HepG2 (cell line): Measurements from ENCODE around the gene TEDC1. TPM values are rescaled to one million over a fixed set of nuclear protein-coding genes. Genes with fewer than 3 reads are reported as not detected.

Source experiments
- EHMT2 ChIP-seq: fragments of 200-600 bp; sonication (generic); IDR thresholded peaks from 2 replicates; pipeline ENCODE4 v1.7.0; 2017; ENCODE audit warnings: antibody characterized with exemption, low read depth, low read length, borderline replicate concordance
- HNF4G ChIP-seq, 2 experiments: sonication (generic) in 1 of 2; formaldehyde crosslinking in 1 of 2; IDR thresholded peaks; 2 replicates each; pipeline versions ENCODE4 v1.4.0 to v1.6.1; 2011 to 2020; ENCODE audit warnings: borderline replicate concordance in 2 of 2, low read depth in 2 of 2, mild to moderate bottlenecking in 2 of 2, low read length in 1 of 2, missing genetic modification reagents in 1 of 2, moderate library complexity in 1 of 2
- HOXA5 ChIP-seq: sonication (generic); formaldehyde crosslinking; IDR thresholded peaks from 2 replicates; pipeline ENCODE4 v1.4.0; 2020; ENCODE audit warnings: missing genetic modification reagents
- HOXA7 ChIP-seq: sonication (generic); formaldehyde crosslinking; IDR thresholded peaks from 2 replicates; pipeline ENCODE4 v1.8.1; 2022; ENCODE audit warnings: mild to moderate bottlenecking, missing genetic modification reagents, moderate library complexity
- ZFP36L1 ChIP-seq: sonication (generic); formaldehyde crosslinking; IDR thresholded peaks from 2 replicates; pipeline ENCODE4 v1.8.0; 2022; ENCODE audit warnings: mild to moderate bottlenecking, missing genetic modification reagents, moderate library complexity
- ZMAT3 ChIP-seq: sonication (generic); formaldehyde crosslinking; conservative IDR thresholded peaks from 2 replicates; pipeline ENCODE4 v1.7.0; 2021; ENCODE audit warnings: missing genetic modification reagents
- ZMYM3 ChIP-seq: sonication (generic); formaldehyde crosslinking; IDR thresholded peaks from 2 replicates; pipeline ENCODE4 v1.5.1; 2020; ENCODE audit warnings: mild to moderate bottlenecking, missing genetic modification reagents
- ZNF644 ChIP-seq: IDR thresholded peaks from 2 replicates; pipeline ENCODE4 v1.6.1; 2016; ENCODE audit warnings: low read depth
- polyA plus RNA-seq, 8 experiments: library from polyadenylated mRNA; depleted of rRNA in 3 of 8; stranded (reverse) in 7 of 8; unstranded in 1 of 8; fragments of >200 nt; fragmentation: Illumina TruSeq in 4 of 8; extraction: Trizol in 4 of 8; gene quantifications; 2 replicates each; pipeline versions ENCODE4 v1.2.1 to v1.2.3, GENCODE V29; 2011 to 2016; ENCODE audit warnings: low read depth in 4 of 8, missing spikeins in 1 of 8, mixed read lengths in 1 of 8; ENCODE audit not compliant: insufficient read depth in 1 of 8
- total RNA-seq, 5 experiments: library from RNA; depleted of rRNA; stranded (reverse); fragments of >200 nt; fragmentation: Illumina TruSeq; extraction: Trizol; gene quantifications; 2 replicates each; pipeline ENCODE4 v1.2.3, GENCODE V29; 2016; ENCODE audit warnings: low read depth in 1 of 5
- TF ChIP-seq, protein P1 (sequence below): sonication (generic); formaldehyde crosslinking; IDR thresholded peaks from 2 replicates; pipeline ENCODE4 v1.4.0; 2020; ENCODE audit warnings: low read depth, mild to moderate bottlenecking, missing genetic modification reagents
- TF ChIP-seq, protein P2 (sequence below): sonication (generic); formaldehyde crosslinking; IDR thresholded peaks from 2 replicates; pipeline ENCODE4 v1.5.0; 2020; ENCODE audit warnings: mild to moderate bottlenecking, missing genetic modification reagents
- TF ChIP-seq, protein P3 (sequence below): sonication (generic); formaldehyde crosslinking; IDR thresholded peaks from 2 replicates; pipeline ENCODE4 v1.8.0; 2022; ENCODE audit warnings: mild to moderate bottlenecking, missing genetic modification reagents, moderate library complexity
- TF ChIP-seq, protein P4 (sequence below): sonication (generic); formaldehyde crosslinking; IDR thresholded peaks from 2 replicates; pipeline ENCODE4 v1.9.0; 2021; ENCODE audit warnings: missing genetic modification reagents, mild to moderate bottlenecking, borderline replicate concordance
- TF ChIP-seq, protein P5 (sequence below): sonication (generic); formaldehyde crosslinking; IDR thresholded peaks from 2 replicates; pipeline ENCODE4 v1.5.1; 2020; ENCODE audit warnings: mild to moderate bottlenecking, missing genetic modification reagents
- TF ChIP-seq, protein P6 (sequence below): fragments of 450-650 bp; IDR thresholded peaks from 2 replicates; pipeline ENCODE4 v1.6.1; 2016
- TF ChIP-seq, protein P7 (sequence below): sonication (generic); formaldehyde crosslinking; IDR thresholded peaks from 2 replicates; pipeline ENCODE4 v1.5.0; 2020; ENCODE audit warnings: missing genetic modification reagents

TEDC1 gene
- total and polyA plus RNA-seq, 2 of the 13 experiments (the other 11 are each of a cell fraction or from before 2014, with no cell fraction given): 5.7 to 27.4 TPM

DNA sequence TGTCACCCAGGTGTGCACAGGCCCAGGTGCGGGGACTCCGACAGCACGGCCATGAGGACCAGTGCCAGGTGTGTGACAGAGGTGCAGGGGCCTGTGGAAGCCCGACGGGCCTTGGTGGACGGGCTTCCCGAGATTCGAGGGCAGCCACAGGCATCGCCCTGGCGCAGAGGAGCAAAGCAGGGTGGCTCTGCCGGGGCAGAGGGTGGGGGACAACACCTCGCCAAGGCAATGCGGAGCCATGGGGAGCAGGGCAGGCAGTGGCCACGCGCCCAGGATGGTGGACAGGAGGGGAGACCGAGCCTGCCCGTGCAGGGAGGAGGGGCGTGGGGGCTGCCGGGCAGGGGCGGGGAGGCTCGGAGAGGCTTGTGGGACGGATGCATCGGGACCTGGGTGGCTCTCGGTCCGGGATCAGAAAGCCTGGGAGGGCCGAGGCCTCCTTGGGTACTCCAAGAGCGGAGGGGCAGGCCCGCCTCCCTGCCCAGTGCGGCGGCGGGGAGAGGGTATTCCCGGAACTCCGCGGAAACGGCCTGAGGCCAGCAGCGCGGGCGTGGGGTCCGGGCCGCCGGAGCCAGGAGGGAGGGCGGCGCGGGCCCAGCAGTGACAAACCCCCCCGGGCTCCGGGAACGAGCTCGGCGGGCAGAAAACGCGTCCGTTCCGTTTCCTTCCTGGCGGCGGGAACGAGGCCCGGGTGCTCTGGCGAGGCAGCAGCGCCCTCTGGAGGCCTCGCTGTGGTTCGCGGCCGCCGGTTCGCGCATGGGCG, 37.0 kb downstream of the TEDC1 start (continued):
- TF ChIP-seq, protein P1, sequence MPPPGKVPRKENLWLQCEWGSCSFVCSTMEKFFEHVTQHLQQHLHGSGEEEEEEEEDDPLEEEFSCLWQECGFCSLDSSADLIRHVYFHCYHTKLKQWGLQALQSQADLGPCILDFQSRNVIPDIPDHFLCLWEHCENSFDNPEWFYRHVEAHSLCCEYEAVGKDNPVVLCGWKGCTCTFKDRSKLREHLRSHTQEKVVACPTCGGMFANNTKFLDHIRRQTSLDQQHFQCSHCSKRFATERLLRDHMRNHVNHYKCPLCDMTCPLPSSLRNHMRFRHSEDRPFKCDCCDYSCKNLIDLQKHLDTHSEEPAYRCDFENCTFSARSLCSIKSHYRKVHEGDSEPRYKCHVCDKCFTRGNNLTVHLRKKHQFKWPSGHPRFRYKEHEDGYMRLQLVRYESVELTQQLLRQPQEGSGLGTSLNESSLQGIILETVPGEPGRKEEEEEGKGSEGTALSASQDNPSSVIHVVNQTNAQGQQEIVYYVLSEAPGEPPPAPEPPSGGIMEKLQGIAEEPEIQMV: no peak
- TF ChIP-seq HNF4G (IDR thresholded peaks at IDR 0.05; ENCODE audit: borderline replicate concordance, low read depth, low read length) (no peak), HNF4G (CRISPR knock-in tag; IDR thresholded peaks at IDR 0.05; ENCODE audit: borderline replicate concordance, low read depth) (no peak), HOXA5 (CRISPR knock-in tag) (no peak; the same call in 1 of the 2 replicates), ZMAT3 (CRISPR knock-in tag) (0 out of 2 replicates have a peak, but pooled peaks have one; percentile 62), HOXA7 (CRISPR knock-in tag) (no peak), EHMT2 (no peak), ZMYM3 (no peak), ZFP36L1 (CRISPR knock-in tag) (no peak), ZNF644 (CRISPR knock-in tag) (no peak)
- TF ChIP-seq, protein P2, sequence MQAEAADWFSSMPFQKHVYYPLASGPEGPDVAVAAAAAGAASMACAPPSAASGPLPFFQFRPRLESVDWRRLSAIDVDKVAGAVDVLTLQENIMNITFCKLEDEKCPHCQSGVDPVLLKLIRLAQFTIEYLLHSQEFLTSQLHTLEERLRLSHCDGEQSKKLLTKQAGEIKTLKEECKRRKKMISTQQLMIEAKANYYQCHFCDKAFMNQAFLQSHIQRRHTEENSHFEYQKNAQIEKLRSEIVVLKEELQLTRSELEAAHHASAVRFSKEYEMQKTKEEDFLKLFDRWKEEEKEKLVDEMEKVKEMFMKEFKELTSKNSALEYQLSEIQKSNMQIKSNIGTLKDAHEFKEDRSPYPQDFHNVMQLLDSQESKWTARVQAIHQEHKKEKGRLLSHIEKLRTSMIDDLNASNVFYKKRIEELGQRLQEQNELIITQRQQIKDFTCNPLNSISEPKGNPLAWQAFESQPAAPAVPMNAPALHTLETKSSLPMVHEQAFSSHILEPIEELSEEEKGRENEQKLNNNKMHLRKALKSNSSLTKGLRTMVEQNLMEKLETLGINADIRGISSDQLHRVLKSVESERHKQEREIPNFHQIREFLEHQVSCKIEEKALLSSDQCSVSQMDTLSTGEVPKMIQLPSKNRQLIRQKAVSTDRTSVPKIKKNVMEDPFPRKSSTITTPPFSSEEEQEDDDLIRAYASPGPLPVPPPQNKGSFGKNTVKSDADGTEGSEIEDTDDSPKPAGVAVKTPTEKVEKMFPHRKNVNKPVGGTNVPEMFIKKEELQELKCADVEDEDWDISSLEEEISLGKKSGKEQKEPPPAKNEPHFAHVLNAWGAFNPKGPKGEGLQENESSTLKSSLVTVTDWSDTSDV (CRISPR knock-in tag): no peak
- TF ChIP-seq, protein P3, sequence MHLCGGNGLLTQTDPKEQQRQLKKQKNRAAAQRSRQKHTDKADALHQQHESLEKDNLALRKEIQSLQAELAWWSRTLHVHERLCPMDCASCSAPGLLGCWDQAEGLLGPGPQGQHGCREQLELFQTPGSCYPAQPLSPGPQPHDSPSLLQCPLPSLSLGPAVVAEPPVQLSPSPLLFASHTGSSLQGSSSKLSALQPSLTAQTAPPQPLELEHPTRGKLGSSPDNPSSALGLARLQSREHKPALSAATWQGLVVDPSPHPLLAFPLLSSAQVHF: no peak
- TF ChIP-seq, protein P4, sequence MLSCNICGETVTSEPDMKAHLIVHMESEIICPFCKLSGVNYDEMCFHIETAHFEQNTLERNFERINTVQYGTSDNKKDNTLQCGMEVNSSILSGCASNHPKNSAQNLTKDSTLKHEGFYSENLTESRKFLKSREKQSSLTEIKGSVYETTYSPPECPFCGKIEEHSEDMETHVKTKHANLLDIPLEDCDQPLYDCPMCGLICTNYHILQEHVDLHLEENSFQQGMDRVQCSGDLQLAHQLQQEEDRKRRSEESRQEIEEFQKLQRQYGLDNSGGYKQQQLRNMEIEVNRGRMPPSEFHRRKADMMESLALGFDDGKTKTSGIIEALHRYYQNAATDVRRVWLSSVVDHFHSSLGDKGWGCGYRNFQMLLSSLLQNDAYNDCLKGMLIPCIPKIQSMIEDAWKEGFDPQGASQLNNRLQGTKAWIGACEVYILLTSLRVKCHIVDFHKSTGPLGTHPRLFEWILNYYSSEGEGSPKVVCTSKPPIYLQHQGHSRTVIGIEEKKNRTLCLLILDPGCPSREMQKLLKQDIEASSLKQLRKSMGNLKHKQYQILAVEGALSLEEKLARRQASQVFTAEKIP (CRISPR knock-in tag): no peak
- TF ChIP-seq, protein P5, sequence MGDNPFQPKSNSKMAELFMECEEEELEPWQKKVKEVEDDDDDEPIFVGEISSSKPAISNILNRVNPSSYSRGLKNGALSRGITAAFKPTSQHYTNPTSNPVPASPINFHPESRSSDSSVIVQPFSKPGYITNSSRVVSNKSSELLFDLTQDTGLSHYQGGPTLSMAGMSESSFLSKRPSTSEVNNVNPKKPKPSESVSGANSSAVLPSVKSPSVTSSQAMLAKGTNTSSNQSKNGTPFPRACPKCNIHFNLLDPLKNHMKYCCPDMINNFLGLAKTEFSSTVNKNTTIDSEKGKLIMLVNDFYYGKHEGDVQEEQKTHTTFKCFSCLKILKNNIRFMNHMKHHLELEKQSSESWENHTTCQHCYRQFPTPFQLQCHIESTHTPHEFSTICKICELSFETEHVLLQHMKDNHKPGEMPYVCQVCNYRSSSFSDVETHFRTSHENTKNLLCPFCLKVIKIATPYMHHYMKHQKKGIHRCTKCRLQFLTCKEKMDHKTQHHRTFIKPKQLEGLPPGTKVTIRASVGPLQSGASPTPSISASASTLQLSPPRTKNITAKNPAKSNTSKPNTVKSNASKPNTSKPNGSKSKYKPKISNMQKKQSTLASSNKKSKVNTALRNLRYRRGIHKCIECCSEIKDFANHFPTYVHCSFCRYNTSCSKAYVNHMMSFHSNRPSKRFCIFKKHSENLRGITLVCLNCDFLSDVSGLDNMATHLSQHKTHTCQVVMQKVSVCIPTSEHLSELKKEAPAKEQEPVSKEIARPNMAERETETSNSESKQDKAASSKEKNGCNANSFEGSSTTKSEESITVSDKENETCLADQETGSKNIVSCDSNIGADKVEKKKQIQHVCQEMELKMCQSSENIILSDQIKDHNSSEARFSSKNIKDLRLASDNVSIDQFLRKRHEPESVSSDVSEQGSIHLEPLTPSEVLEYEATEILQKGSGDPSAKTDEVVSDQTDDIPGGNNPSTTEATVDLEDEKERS: no peak
- TF ChIP-seq, protein P6, sequence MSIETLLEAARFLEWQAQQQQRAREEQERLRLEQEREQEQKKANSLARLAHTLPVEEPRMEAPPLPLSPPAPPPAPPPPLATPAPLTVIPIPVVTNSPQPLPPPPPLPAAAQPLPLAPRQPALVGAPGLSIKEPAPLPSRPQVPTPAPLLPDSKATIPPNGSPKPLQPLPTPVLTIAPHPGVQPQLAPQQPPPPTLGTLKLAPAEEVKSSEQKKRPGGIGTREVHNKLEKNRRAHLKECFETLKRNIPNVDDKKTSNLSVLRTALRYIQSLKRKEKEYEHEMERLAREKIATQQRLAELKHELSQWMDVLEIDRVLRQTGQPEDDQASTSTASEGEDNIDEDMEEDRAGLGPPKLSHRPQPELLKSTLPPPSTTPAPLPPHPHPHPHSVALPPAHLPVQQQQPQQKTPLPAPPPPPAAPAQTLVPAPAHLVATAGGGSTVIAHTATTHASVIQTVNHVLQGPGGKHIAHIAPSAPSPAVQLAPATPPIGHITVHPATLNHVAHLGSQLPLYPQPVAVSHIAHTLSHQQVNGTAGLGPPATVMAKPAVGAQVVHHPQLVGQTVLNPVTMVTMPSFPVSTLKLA: no peak
- TF ChIP-seq, protein P7, sequence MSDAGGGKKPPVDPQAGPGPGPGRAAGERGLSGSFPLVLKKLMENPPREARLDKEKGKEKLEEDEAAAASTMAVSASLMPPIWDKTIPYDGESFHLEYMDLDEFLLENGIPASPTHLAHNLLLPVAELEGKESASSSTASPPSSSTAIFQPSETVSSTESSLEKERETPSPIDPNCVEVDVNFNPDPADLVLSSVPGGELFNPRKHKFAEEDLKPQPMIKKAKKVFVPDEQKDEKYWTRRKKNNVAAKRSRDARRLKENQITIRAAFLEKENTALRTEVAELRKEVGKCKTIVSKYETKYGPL: no peak
